GM18873 (cell line): ENCODE measurements around the gene ITM2B.
"Not testable (repeated sequence)": the region's sequence is repeated elsewhere in the genome, so short reads cannot be mapped to it uniquely, and the experiment has no call there.

Experiments used
- ATAC-seq: cut with Tn5 transposase; IDR thresholded peaks from one replicate; pipeline ENCODE4 v1.9.1; 2021; ENCODE audit warnings: mild to moderate bottlenecking, moderate library complexity, moderate number of reproducible peaks; ENCODE audit not compliant: unreplicated experiment, low FRiP score

The ITM2B gene

GRCh38 chr13:48222358-48223301 is 10.4 kb upstream of the ITM2B start:
- no peak for ATAC-seq

DNA sequence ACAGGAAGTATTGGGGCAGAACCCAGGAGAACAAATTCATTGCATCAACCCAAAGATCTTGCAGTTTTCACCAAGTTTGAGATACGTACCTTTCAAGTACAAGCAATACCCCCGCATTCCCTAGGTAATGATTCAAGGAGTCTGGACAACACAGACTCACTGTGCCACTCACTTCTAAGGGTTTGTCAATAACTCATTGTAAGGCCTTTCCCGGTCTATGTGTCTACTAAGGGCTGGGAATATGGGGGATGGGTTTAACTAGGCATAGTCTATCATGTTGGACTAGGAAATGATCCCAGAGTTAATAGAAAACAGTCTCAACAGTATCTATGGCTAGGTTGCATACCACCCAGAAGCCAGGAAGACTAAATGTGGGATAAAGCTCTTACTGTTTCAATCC is 8.3 kb upstream of the ITM2B start:
- ATAC-seq, result no peak

DNA sequence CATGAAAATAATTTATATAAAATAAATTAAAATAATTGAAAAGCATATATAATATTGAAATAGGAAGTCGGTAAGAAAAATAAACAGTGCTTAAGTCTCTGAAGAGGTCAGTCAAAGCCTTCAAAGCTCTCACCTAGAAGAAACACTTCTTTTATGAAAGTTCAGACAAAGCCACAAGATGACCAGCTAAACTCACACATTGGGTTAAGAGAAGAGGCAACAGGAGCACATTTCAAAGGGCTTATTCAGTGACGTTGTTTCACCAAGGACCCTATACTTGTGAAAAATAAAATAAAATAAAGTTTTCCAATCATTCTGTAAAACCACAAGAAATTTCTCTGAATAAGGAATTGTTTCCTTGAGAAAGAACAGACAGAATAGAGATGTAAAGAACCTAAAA is 2.5 kb upstream of the ITM2B start:
- ATAC-seq, result no peak

DNA sequence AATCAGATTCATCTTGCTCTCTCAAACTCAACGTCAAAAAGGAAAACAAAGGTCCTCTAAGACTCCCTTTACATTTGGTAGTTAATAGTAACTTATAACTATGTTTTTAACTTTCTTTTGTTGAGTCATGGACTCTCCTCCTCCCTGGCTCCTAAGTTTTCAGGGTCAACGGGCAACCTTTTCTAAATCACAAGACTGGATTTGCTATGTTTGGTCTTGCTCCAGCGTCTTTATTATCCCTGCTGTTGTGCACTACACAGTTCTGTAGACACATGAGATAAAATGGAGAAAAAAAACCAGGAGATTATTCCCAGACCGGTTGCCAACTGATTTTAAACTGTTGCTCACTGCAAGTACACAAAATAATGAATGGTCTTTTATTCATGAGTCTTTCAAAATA is 1.9 kb upstream of the ITM2B start:
- no peak for ATAC-seq

GRCh38 chr13:48231933-48232332 is 1.1 kb upstream of the ITM2B start:
- ATAC-seq, result no peak

DNA sequence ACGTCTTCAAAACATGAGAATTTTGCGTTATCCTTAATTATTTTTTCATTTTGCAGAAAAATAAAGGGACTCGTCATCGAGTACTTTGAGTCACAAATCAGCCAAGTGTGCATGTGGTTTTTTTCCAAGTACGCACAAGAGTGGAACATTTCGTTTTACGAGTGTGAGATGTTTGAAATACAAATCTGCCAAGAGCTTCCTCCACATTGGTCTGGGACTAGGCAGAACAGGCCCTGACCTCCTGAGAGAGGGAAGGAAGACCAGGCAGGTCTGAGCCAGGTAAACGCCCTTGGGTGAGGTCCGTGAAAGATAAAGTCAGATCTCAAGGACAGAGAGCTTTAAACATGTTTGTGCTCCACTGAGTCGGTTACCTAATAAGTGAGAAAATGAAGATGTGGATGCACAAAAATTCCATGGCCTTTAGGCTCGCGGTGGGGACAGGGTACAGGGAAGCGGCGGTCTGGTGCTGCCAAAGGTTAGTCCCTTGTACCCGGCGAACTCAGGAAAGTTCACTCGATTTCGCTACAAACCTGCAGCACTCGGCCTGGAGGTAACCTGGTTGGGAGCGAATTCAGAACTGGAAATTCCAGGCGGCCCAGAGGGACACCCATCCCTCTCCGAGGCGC is 473 bp upstream of the ITM2B start:
- ATAC-seq, result no peak

GRCh38 chr13:48233889-48234488 is 983 bp downstream of the ITM2B start:
- no peak for ATAC-seq

DNA sequence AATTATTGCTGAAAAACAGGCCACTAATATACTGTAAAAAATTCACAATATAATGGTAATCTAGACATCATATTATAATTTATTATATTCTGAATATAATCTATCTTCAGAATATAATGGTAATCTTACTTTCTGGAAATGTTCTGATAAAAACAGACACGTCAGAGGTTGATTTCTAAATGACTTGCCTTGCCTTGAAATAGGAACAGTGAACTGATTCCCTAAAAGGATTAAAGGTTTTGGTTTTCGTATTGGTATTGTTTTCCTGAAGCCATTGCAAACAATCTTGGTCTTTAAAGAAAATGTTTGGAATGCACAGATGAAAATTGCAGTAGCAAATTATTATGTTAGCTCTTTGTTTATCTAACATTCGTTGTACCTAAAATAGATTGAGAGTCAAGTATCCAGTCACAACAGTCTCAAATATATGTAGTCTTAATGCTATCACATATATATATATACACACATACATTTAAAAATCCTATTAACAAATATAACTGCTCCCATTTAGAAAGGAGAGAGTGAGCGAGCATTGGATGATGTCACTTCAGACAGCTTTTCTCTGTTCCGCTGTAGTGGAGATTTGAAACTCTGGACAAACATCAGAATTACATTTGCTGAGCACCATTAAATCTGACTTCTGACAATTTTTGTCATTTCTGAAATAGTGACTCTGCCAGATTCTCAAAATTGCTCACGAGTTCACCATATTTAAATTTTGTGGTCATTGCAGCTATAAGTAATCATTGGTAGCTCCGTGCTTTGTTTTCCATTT is 1.7 kb downstream of the ITM2B start:
- ATAC-seq, result no peak

DNA sequence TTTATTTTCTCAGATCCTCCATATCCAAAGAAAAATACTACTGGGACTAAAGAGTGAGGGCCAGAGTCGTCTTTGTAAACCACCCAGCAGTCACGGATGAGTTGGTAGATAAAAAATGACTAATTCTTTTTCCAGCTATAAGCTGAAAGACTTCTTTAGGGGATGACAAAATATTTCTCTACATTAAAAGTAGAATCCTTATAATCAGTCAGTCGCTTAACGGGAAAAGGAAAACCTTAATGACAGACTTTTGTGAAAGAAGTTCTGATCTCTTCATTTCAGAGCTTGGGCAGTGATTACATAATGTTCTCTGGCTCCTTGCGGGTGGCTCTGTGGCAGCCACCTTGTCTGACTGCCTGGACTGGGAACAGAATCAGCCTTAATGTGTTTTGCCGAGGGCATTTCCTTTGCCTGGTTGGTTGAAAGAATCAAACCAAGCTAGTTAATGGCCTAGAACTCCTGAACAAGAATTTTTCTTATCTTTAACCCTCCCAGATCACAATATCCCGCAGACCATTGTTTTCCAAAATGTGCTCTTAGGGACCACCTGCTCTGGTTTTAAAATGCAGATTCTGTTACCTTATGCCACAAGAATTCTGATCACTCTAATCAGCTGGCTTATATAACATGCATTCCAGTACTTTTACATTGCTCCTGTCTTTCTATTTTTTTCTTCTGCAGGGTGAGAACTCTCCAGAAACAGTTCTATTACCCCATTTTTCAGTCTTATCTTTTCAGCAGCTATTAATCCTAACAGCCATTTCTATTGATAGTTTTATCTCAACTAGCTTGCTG is 2.5 kb downstream of the ITM2B start:
- no peak for ATAC-seq

GRCh38 chr13:48236528-48237353 is 3.7 kb downstream of the ITM2B start:
- ATAC-seq, result no peak

DNA sequence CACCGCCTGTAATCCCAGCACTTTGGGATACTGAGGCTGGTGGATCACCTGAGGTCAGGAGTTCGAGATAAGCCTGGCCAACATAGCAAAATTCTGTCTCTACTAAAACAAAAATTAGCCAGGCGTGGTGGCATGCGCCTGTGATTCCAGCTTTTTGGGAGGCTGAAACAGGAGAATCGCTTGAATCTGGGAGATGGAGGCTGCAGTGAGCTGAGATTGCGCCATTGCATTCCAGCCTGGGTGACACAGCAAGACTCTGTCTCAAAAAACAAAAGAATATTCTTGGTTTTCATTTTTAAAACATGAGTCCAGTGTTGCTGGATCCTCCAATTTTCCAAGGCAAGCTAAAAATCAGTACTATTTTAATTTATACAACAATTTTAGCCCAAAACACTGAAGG is 6.4 kb downstream of the ITM2B start:
- ATAC-seq, result not testable (repeated sequence)

- ATAC-seq, result no peak
These were observed 8.6 kb downstream of the ITM2B start for GRCh38 chr13:48241651-48242050.

DNA sequence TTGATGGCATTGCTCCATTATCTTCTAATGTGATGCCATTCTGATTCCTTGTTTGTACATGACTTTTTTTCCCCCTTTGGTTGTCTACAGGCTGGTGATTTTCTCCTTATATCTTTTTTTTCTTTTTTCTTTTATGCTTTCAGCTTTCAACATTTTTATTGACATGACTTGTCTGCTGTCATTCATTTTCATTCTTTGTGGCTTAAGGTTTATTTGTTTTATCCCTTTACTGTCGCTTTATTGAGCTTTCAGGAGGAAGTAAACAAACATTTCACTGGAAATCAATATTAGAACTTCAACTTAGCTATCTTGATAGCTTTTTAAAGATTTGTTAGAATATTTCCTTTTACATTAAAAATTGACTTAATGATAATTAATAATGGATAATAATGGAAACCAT is 9.7 kb downstream of the ITM2B start:
- ATAC-seq, result no peak

DNA sequence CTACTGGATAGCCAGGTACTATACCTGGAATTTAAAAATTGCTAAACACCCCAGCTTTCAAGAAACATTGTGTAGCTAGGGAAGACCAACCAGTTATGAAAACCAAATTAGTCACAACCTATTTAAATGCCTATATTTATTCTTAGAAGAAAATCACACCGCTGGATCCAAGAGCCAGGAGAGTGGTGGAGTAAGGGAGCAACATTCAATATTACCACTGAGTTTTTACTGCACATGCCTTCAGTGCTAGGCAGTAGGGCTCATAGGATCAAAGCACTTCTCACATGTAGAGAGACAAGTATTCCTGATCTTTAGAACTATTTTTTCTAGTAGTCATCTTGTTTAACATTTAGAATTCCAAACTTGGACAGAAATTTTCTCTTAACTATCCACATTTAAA is 11.2 kb downstream of the ITM2B start:
- ATAC-seq, result no peak

- ATAC-seq, result no peak
These were observed 13.1 kb downstream of the ITM2B start for GRCh38 chr13:48246102-48246501.

GRCh38 chr13:48249018-48249417 is 16.0 kb downstream of the ITM2B start:
- no peak for ATAC-seq

- ATAC-seq, result no peak
These were observed 18.6 kb downstream of the ITM2B start for GRCh38 chr13:48251611-48252081.

DNA sequence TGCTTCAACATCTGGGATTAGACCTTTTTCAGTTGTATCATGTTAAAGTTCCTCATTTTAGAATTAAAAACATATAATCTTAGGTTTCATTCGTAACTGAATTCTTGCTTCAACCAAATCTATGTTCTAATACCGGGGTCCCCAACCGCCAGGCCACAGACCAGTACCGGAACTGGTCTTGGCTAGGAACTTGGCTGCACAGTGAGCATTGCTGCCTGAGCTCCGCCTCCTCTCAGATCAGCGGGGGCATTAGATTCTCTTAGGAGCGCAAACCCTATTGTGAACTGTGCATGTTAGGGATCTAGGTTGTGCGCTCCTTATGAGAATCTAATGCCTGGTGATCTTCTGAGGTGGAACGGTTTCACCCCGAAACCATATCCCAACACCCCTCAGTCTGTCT is 19.2 kb downstream of the ITM2B start:
- ATAC-seq, result no peak

DNA sequence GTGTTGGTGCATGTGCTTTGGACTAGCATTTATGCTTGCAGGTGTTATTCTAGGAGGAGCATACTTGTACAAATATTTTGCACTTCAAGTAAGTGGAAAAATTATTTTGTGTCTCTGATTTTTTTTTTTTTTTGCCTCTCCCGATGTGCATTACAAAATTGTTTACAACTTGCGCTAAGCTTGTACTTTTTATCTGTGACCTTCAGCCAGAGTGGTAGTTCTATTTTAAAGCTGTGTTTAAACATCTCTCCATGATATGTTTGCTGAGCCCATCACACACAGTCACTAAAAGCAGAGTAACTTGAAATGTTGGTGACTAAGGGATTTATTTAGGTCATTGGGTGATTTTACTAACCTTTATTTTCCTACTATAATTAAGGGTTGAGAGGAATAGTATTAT is 20.8 kb downstream of the ITM2B start:
- no peak for ATAC-seq
